OCI-LY3 (cell line): ENCODE data around the gene THBS2.

ENCODE experiments used
- H2AFZ ChIP-seq: fragments of 200-600, 300-600 bp; shearing (Covaris generic); 2 replicates; pipeline ENCODE4 v1.6.0; 2014; ENCODE audit warnings: antibody characterized with exemption, low read depth, low read length
- H3K27ac ChIP-seq: fragments of 200-600, 300-600 bp; sonication (generic); 2 replicates; pipeline ENCODE4 v1.5.1; 2014; ENCODE audit warnings: mild to moderate bottlenecking, low read length, moderate library complexity, mixed read lengths
- H3K27me3 ChIP-seq: fragments of 200-600, 300-600 bp; sonication (generic); 2 replicates; pipeline ENCODE4 v1.6.1; 2014; ENCODE audit warnings: low read depth, low read length, mixed read lengths
- H3K36me3 ChIP-seq: fragments of 200-600, 300-600 bp; sonication (generic); replicated peaks from 2 replicates; pipeline ENCODE3; 2014; ENCODE audit warnings: low read depth, low read length, mixed read lengths
- H3K4me1 ChIP-seq: fragments of 300-600, 200-600 bp; sonication (generic); 2 replicates; pipeline ENCODE4 v1.6.1; 2014; ENCODE audit warnings: low read length, mixed read lengths
- H3K4me2 ChIP-seq: fragments of 200-600, 300-600 bp; sonication (generic); 2 replicates; pipeline ENCODE4 v1.6.1; 2014; ENCODE audit warnings: low read length, mixed read lengths
- H3K4me3 ChIP-seq: fragments of 300-600, 200-600 bp; sonication (generic); 2 replicates; pipeline ENCODE4 v1.5.1; 2014; ENCODE audit warnings: antibody characterized with exemption, mild to moderate bottlenecking, low read length, moderate library complexity
- H3K79me2 ChIP-seq: fragments of 300-600, 200-600 bp; shearing (Covaris generic); 2 replicates; pipeline ENCODE4 v1.6.1; 2014; ENCODE audit warnings: mild to moderate bottlenecking, low read length, mixed read lengths
- H3K9ac ChIP-seq: fragments of 300-600, 200-600 bp; shearing (Covaris generic); 2 replicates; pipeline ENCODE4 v1.6.0; 2014; ENCODE audit warnings: mild to moderate bottlenecking, low read length, moderate library complexity
- H3K9me3 ChIP-seq: fragments of 200-600, 300-600 bp; shearing (Covaris generic); 2 replicates; pipeline ENCODE4 v1.6.1; 2014; ENCODE audit warnings: low read length, mixed read lengths; ENCODE audit not compliant: insufficient read depth
- H4K20me1 ChIP-seq: fragments of 200-600, 300-600 bp; sonication (generic); 2 replicates; pipeline ENCODE4 v1.6.1; 2016; ENCODE audit warnings: low read length, mixed read lengths; ENCODE audit not compliant: insufficient read depth
- EZH2phosphoT487 ChIP-seq: fragments of 200-600 bp; shearing (Covaris generic); IDR thresholded peaks from 2 replicates; pipeline ENCODE4 v1.6.1; 2018; ENCODE audit warnings: antibody characterized with exemption, mixed run types, low read depth
- TF ChIP-seq, protein P1 (sequence below): fragments of 200-600, 300-600 bp; sonication (generic); IDR thresholded peaks from 2 replicates; pipeline ENCODE4 v1.5.1; 2014; ENCODE audit warnings: antibody characterized with exemption, low read length, low read depth

Gene THBS2

DNA sequence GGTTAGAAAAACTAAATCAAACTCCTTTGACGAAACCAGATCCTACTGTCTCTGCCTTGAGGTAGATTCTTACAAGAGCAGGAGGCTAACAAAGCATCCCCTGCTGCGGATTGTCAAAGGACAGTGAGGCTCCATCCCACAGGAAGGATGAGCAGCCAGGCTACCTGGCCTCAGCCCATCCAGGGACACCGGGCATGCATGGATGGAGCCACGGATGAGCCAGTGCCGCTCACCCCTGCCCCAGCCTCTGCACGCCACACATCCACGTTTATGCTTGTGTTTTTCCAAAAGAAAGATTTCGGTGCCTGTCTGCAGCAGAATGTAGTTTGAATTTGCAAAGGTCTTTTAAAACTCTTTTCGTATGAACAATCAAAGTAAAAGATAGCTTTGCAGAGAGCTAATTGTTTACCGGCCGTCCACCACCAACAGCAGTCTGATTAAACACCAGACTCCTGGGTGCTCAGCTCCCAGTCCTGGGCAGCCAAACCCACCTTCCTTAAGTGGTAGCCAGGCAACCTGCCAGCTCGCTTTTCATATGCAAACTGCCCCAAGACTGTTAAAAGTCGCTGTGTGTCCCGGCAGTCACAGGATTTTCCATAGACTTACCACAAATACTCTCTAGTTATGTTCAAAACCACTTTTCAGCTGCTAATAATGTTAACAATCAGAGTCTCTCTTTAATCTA, 999 bp downstream of the THBS2 start:
- H3K9me3 ChIP-seq: no peaks in the 10 kb centered on the region
- no peak overlapping the region for H3K27ac ChIP-seq
- no peak for TF ChIP-seq EZH2phosphoT487
- TF ChIP-seq, protein P1, sequence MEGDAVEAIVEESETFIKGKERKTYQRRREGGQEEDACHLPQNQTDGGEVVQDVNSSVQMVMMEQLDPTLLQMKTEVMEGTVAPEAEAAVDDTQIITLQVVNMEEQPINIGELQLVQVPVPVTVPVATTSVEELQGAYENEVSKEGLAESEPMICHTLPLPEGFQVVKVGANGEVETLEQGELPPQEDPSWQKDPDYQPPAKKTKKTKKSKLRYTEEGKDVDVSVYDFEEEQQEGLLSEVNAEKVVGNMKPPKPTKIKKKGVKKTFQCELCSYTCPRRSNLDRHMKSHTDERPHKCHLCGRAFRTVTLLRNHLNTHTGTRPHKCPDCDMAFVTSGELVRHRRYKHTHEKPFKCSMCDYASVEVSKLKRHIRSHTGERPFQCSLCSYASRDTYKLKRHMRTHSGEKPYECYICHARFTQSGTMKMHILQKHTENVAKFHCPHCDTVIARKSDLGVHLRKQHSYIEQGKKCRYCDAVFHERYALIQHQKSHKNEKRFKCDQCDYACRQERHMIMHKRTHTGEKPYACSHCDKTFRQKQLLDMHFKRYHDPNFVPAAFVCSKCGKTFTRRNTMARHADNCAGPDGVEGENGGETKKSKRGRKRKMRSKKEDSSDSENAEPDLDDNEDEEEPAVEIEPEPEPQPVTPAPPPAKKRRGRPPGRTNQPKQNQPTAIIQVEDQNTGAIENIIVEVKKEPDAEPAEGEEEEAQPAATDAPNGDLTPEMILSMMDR: no peak
- H3K4me3 ChIP-seq: no peak overlapping the region
- no peak overlapping the region for H3K9ac ChIP-seq
- no peaks in the 10 kb centered on the region for H4K20me1 ChIP-seq
- H2AFZ ChIP-seq: no peak overlapping the region
- no peaks in the 10 kb centered on the region for H3K4me1 ChIP-seq
- H3K36me3 ChIP-seq: no peaks in the 10 kb centered on the region
- no peaks in the 10 kb centered on the region for H3K27me3 ChIP-seq
- H3K79me2 ChIP-seq: no peaks in the 10 kb centered on the region
- no peak overlapping the region for H3K4me2 ChIP-seq

DNA sequence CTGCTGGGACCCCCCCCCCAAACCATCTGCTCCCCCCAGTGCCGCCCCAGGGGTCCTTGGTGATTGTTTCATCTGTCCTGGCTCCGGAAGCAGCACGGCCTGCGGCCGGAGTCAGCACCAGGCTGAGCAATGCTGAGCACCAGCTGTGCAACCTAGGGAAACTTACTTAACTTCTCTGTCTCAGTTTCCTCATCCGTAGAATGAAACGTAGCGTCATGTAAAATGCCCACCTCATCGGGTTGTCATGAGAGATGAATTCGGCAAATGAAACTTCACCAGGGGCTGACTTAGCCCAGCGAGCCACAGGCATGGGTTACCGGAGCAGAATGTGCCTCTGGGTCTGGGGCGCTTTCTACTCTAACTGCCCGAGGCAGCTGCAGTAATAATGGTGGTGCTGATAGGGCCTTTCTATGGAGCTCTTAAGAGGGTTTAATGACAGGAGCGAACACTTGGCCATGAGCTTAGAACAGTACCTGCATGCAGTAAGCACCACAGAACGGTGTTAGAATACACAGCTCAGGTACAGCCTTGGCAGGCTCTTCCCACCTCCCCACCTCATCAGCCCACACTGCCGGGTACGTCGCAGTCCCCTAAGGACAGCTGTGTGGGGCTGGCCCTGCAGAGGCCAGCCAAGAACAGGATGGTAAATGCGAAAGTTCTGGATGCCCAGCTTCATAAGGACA, 1.7 kb downstream of the THBS2 start:
- no peaks in the 10 kb centered on the region for H3K79me2 ChIP-seq
- TF ChIP-seq, protein P1: no peak
- no peaks in the 10 kb centered on the region for H3K36me3 ChIP-seq
- no peak overlapping the region for H3K27ac ChIP-seq
- H3K9me3 ChIP-seq: no peaks in the 10 kb centered on the region
- H3K4me1 ChIP-seq: no peaks in the 10 kb centered on the region
- no peak overlapping the region for H3K9ac ChIP-seq
- no peak overlapping the region for H2AFZ ChIP-seq
- H3K27me3 ChIP-seq: no peaks in the 10 kb centered on the region
- no peak overlapping the region for H3K4me2 ChIP-seq
- no peaks in the 10 kb centered on the region for H4K20me1 ChIP-seq
- no peak overlapping the region for H3K4me3 ChIP-seq

DNA sequence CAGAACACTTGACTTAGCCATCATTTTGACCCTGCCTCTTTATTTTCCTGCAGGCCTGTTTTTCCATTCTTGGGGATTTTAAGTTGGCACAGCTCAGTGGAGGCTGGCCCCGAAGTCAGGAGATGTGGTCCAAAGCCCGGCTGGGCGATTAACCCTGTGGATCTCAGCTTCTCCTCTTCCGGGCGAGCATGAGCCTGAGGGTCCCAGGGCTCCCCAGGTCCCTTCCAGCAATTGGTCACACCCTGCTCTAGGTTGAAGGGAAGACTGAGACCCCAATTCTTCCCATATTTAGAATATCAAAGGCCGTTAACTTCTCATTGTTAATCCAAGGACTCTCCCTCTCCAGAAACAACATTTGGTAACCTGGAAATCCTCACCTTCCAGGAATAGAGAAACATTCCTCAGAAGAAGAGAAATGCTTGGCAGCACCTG, 2.3 kb downstream of the THBS2 start:
- no peaks in the 10 kb centered on the region for H3K4me1 ChIP-seq
- no peaks in the 10 kb centered on the region for H3K79me2 ChIP-seq
- H2AFZ ChIP-seq: no peak overlapping the region
- no peaks in the 10 kb centered on the region for H3K27me3 ChIP-seq
- H3K27ac ChIP-seq: no peak overlapping the region
- no peak overlapping the region for H3K9ac ChIP-seq
- no peak overlapping the region for H3K4me3 ChIP-seq
- TF ChIP-seq EZH2phosphoT487: no peak
- TF ChIP-seq, protein P1: no peak
- H4K20me1 ChIP-seq: no peaks in the 10 kb centered on the region
- no peaks in the 10 kb centered on the region for H3K36me3 ChIP-seq
- no peak overlapping the region for H3K4me2 ChIP-seq
- no peaks in the 10 kb centered on the region for H3K9me3 ChIP-seq

DNA sequence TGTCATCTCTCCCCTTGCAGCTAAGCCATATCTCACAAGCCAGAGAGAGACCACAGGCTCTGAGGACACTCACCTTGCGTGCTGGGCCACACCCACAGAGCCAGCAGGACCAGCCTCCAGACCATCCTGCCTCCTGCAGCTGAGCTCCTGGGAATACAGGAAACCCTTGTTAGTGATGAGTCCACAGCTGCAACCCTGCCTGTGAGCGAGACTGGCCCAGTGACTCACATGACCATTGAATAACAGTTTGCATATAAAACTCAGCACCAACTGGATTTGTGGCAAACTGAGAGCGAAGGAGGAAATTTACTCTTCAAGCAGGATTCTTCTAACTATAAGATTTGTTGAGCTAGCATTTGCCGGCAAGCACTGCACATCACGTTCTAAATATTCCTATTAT, 3.0 kb downstream of the THBS2 start:
- Histone ChIP-seq H3K4me1 (no peaks in the 10 kb centered on the region), H3K9me3 (no peaks in the 10 kb centered on the region), H3K79me2 (no peaks in the 10 kb centered on the region), H3K36me3 (no peaks in the 10 kb centered on the region), H2AFZ (no peak overlapping the region), H3K27me3 (no peaks in the 10 kb centered on the region), H4K20me1 (no peaks in the 10 kb centered on the region), H3K9ac (no peak overlapping the region), H3K27ac (no peak overlapping the region), H3K4me2 (no peak overlapping the region), H3K4me3 (no peak overlapping the region)
- no peak for TF ChIP-seq EZH2phosphoT487
- TF ChIP-seq, protein P1: no peak
